GM23248 (cell line): ENCODE measurements around the gene DOCK10. TPM values are rescaled to one million over a fixed set of nuclear protein-coding genes. Genes with fewer than 3 reads are reported as not detected.

ENCODE experiments used
- DNase-seq: peaks from one replicate; pipeline ENCODE4 v3.0.0-alpha.2; 2015
- H2AFZ ChIP-seq: fragments of 200-600 bp; sonication (generic); 2 replicates; pipeline ENCODE4 v1.6.1; 2016; ENCODE audit warnings: antibody characterized with exemption
- H3F3A ChIP-seq: fragments of 200-600 bp; sonication (generic); 2 replicates; pipeline ENCODE4 v1.6.1; 2016; ENCODE audit warnings: mild to moderate bottlenecking, antibody characterized with exemption, mixed run types; ENCODE audit not compliant: insufficient read depth
- H3K27ac ChIP-seq: fragments of 200-600 bp; sonication (generic); 2 replicates; pipeline ENCODE4 v1.5.1; 2016; ENCODE audit warnings: mild to moderate bottlenecking
- H3K27me3 ChIP-seq: fragments of 200-600 bp; sonication (generic); replicated peaks from 2 replicates; pipeline ENCODE4 v1.6.1; 2016; ENCODE audit warnings: mild to moderate bottlenecking; ENCODE audit not compliant: insufficient read depth
- H3K36me3 ChIP-seq: fragments of 200-600 bp; sonication (generic); 2 replicates; pipeline ENCODE4 v1.6.1; 2016; ENCODE audit warnings: low read depth, mild to moderate bottlenecking
- H3K4me1 ChIP-seq: fragments of 200-600 bp; sonication (generic); 2 replicates; pipeline ENCODE4 v1.6.1; 2016; ENCODE audit warnings: mild to moderate bottlenecking; ENCODE audit not compliant: insufficient read depth
- H3K4me2 ChIP-seq: fragments of 200-600 bp; sonication (generic); one replicate; pipeline ENCODE4 v1.6.1; 2016; ENCODE audit warnings: mild to moderate bottlenecking; ENCODE audit not compliant: unreplicated experiment
- H3K4me3 ChIP-seq: fragments of 200-600 bp; sonication (generic); 2 replicates; pipeline ENCODE4 v1.5.1; 2016; ENCODE audit warnings: mild to moderate bottlenecking
- H3K79me2 ChIP-seq: fragments of 200-600 bp; sonication (generic); 2 replicates; pipeline ENCODE4 v1.6.1; 2016; ENCODE audit warnings: mild to moderate bottlenecking; ENCODE audit not compliant: insufficient read depth
- H3K9ac ChIP-seq: fragments of 200-600 bp; sonication (generic); 2 replicates; pipeline ENCODE4 v1.6.1; 2016; ENCODE audit warnings: mild to moderate bottlenecking
- H3K9me2 ChIP-seq: fragments of 200-600 bp; sonication (generic); 2 replicates; pipeline ENCODE4 v1.6.1; 2016; ENCODE audit warnings: mixed run types, mild to moderate bottlenecking, moderate library complexity; ENCODE audit not compliant: insufficient read depth
- H3K9me3 ChIP-seq: fragments of 200-600 bp; sonication (generic); one replicate; pipeline ENCODE4 v1.6.1; 2017; ENCODE audit warnings: low read depth
- H4K20me1 ChIP-seq: fragments of 200-600 bp; sonication (generic); 2 replicates; pipeline ENCODE4 v1.6.0; 2016; ENCODE audit not compliant: insufficient read depth
- EZH2 ChIP-seq: fragments of 200-600 bp; sonication (generic); IDR thresholded peaks from 2 replicates; pipeline ENCODE4 v1.6.1; 2018; ENCODE audit warnings: antibody characterized with exemption, mild to moderate bottlenecking; ENCODE audit not compliant: insufficient read depth, poor library complexity, severe bottlenecking
- EZH2phosphoT487 ChIP-seq: fragments of 200-600 bp; sonication (generic); IDR thresholded peaks from 2 replicates; pipeline ENCODE4 v1.6.1; 2018; ENCODE audit warnings: antibody characterized with exemption, moderate library complexity, mild to moderate bottlenecking, low read depth; ENCODE audit not compliant: insufficient read depth
- WGBS, 2 experiments: methylation state at CpG; one replicate each; pipeline ENCODE4 v1.1.6; 2015 to 2017; ENCODE audit warnings: low lambda C conversion rate in 2 of 2, low coverage in 1 of 2; ENCODE audit errors: missing lambda C conversion rate in 2 of 2; 5-methylcytosine and 5-hydroxymethylcytosine counted together
- in situ Hi-C: fragments of 300-500 bp; cut with MboI; formaldehyde crosslinking; loops from 2 replicates; pipeline ENCODE4 v1.15.0; 2020
- polyA plus RNA-seq: library from polyadenylated mRNA; unstranded; fragments of >200 nt; fragmentation: Nextera tagmentation; extraction: Ambion mirVana; gene quantifications from 2 replicates; pipeline ENCODE4 v1.2.1, GENCODE V29; 2016
- total RNA-seq: library from RNA; depleted of rRNA; stranded (reverse); fragments of >200 nt; shearing (Covaris generic); gene quantifications from 2 replicates; pipeline ENCODE4 v1.2.3, GENCODE V29; 2014

The DOCK10 gene
- total and polyA plus RNA-seq, 2 experiments from 2014 or later = 8.5 to 19.2 TPM

DNA sequence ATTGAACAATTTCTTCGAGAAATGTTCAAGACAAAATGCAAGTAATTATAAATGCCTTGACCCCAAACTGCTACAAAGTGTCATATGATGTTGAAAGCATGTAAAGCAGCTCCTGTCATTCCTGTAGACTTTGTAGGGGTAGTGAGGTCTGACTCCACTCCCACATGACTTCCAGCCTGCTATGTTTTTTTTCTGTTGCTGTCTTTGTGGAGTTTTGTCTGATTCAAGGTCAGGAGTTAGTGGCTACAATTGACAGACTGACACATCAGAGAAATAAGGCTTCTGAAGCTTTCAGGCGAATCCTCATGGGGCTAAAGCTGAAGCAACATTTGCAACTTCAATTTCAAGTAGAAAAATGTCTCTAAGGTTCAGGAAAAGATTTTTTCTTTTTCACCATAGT is 262.2 kb downstream of the DOCK10 start:
- 72 to 83% methylated on average over 2 of the region's 2 CpGs for WGBS, 2 experiments
- no peak overlapping the region for H3K27ac ChIP-seq

DNA sequence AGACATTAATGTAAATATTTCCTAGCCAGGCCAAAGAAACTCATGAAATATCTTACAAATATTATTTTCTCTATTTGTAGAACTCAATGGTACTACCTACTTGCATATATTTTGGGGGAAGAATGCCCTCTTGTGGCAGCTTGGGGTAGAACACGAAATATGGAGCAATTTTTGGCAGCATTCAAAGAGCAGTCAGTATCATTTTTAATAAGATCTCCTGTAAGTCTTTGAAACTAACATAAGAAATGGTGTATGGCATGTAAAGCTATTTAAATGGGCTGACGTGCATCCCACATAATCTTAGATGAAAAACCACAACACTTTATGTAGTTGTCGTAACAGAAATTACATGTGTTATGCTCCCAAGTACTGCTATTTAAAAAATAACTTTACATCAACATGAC is 263.8 kb downstream of the DOCK10 start:
- H3K36me3 ChIP-seq = 0 out of 2 replicates have a peak, but pooled peaks cover 10% of the 10 kb centered on the region
- TF ChIP-seq EZH2phosphoT487 = no peak
- no peak for TF ChIP-seq EZH2

More for the DNA sequence above, 262.2 kb downstream of the DOCK10 start:
- Histone ChIP-seq H3K79me2 (0 out of 2 replicates have a peak, but pooled peaks cover 4% of the 10 kb centered on the region), H4K20me1 (no peaks in the 10 kb centered on the region), H3K4me3 (no peak overlapping the region), H3K27me3 (no peaks in the 10 kb centered on the region), H3K4me1 (peaks cover 15% of the 10 kb centered on the region), H3F3A (peaks cover 24% of the 10 kb centered on the region), H3K4me2 (no peak overlapping the region), H3K9me2 (no peaks in the 10 kb centered on the region), H2AFZ (no peak overlapping the region), H3K9ac (no peak overlapping the region), H3K9me3 (no peaks in the 10 kb centered on the region), H3K36me3 (0 out of 2 replicates have a peak, but pooled peaks cover 10% of the 10 kb centered on the region)
- in situ Hi-C loops = no loop called here
- no peak for DNase-seq
- no peak for TF ChIP-seq EZH2phosphoT487
- TF ChIP-seq EZH2 = no peak

DNA sequence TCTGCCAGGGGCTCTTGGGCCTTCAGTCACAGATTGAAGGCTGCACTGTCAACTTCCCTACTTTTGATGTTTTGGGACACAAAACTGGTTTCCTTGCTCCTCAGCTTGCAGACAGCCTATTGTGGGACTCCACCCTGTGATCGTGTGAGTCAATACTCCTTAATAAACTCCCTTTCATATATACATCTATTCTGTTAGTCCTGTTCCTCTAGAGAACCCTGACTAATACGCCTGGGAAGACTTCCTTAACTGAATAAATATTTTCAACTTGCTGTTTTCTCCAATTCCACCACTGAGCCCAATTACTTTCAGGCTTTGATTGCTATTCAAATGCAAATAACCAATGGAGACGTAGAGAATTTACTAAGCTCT is 264.7 kb downstream of the DOCK10 start:
- H3K27me3 ChIP-seq = no peaks in the 10 kb centered on the region
- 0 out of 2 replicates have a peak, but pooled peaks cover 4% of the 10 kb centered on the region for H3K79me2 ChIP-seq
- H2AFZ ChIP-seq = no peak overlapping the region
- WGBS, 2 experiments = 90 to 99% methylated on average over 3 of the region's 3 CpGs
- 0 out of 2 replicates have a peak, but pooled peaks cover 15% of the 10 kb centered on the region for H3K36me3 ChIP-seq
- H3K9ac ChIP-seq = no peak overlapping the region
- no peak overlapping the region for H3K27ac ChIP-seq
- peak; percentile 35 for DNase-seq
- no peak overlapping the region for H3K4me3 ChIP-seq
- in situ Hi-C loops = no loop called here
- H4K20me1 ChIP-seq = no peaks in the 10 kb centered on the region
- no peaks in the 10 kb centered on the region for H3K9me2 ChIP-seq
- no peak overlapping the region for H3K4me2 ChIP-seq
- H3K9me3 ChIP-seq = no peaks in the 10 kb centered on the region
- H3K4me1 ChIP-seq = peaks cover 6% of the 10 kb centered on the region; the same call in 1 of the 2 replicates
- H3F3A ChIP-seq = peaks cover 16% of the 10 kb centered on the region
- no peak for TF ChIP-seq EZH2
- no peak for TF ChIP-seq EZH2phosphoT487

More for the DNA sequence above, 263.8 kb downstream of the DOCK10 start:
- Histone ChIP-seq H4K20me1 (no peaks in the 10 kb centered on the region), H3K9ac (no peak overlapping the region), H3K27me3 (no peaks in the 10 kb centered on the region), H3K79me2 (0 out of 2 replicates have a peak, but pooled peaks cover 4% of the 10 kb centered on the region), H2AFZ (no peak overlapping the region), H3K4me2 (no peak overlapping the region), H3K9me2 (no peaks in the 10 kb centered on the region), H3K4me3 (no peak overlapping the region), H3K4me1 (peaks cover 8% of the 10 kb centered on the region; the same call in 1 of the 2 replicates), H3K9me3 (no peaks in the 10 kb centered on the region), H3F3A (peaks cover 17% of the 10 kb centered on the region), H3K27ac (no peak overlapping the region)
- WGBS, 2 experiments = 29 to 33% methylated on average over 3 of the region's 3 CpGs
- in situ Hi-C loops = no loop called here
- DNase-seq = peak; percentile 59

DNA sequence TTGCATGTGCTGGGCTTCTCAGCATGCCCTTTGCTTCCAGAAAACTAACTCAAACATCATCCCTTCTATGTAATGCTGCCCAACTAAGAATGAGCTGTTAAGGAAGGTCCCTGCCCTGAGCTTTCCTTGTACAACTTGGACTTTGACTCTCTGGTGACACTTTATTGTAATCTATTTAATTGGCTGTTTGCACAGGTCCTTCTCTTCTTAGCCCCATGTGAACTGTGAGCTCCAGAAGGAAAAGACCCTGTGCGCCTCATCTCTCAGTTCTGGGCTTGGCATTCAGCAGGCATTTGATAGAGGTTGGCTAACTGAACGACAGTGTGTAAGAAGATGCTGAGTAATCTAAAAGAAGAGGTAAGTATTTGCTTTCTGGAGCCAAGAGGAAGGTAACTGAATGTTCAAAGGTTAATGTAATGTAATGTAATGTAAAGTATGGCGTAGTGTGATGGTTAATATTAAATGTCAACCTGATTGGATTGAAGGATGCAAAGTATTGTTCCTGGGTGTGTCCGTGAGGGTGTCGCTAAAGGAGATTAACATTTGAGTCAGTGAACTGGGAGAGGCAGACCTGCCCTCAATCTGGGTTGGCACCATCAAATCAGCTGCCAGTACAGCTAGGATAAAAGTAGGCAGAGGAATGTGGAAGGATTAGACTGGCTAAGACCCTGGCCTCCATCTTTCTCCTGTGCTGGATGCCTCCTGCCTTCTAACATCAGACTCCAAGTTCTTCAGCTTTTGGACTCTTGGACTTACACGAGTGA is 265.3 kb downstream of the DOCK10 start:
- TF ChIP-seq EZH2 (no peak), EZH2phosphoT487 (no peak)
- in situ Hi-C loops = no loop called here

More for the DNA sequence above, 265.3 kb downstream of the DOCK10 start:
- Histone ChIP-seq H4K20me1 (no peaks in the 10 kb centered on the region), H3K9me3 (no peaks in the 10 kb centered on the region), H2AFZ (no peak overlapping the region), H3K9ac (no peak overlapping the region), H3K4me1 (peaks cover 6% of the 10 kb centered on the region; the same call in 1 of the 2 replicates), H3K4me2 (no peak overlapping the region), H3K27me3 (no peaks in the 10 kb centered on the region), H3K27ac (no peak overlapping the region), H3K9me2 (no peaks in the 10 kb centered on the region), H3K4me3 (no peak overlapping the region), H3K79me2 (0 out of 2 replicates have a peak, but pooled peaks cover 4% of the 10 kb centered on the region), H3K36me3 (0 out of 2 replicates have a peak, but pooled peaks cover 16% of the 10 kb centered on the region), H3F3A (peaks cover 12% of the 10 kb centered on the region; the same call in 1 of the 2 replicates)
- WGBS, 2 experiments = 80 to 84% methylated on average over 6 of the region's 6 CpGs
- DNase-seq = no peak
